Measurements from ENCODE around the gene PEX14. TPM values are rescaled to one million over a fixed set of nuclear protein-coding genes. Genes with fewer than 3 reads are reported as not detected.

The PEX14 gene
- total RNA-seq, 1 experiment from 2014 or later = 27.3 TPM

GRCh38 chr1:10517677-10517982 lies 42.9 kb downstream of the PEX14 start:
- ATAC-seq (no peak), DNase-seq (ENCODE audit: low spot score) (no peak)
- Mint-ChIP-seq H3K27ac (no peak overlapping the region), H3K4me1 (peaks cover 79% of the 10 kb centered on the region), H3K4me3 (no peak overlapping the region), H3K9me3 (no peaks in the 10 kb centered on the region), H3K36me3 (peaks cover 3% of the 10 kb centered on the region; the same call in 1 of the 2 replicates), H3K27me3 (ENCODE audit: low read depth) (no peaks in the 10 kb centered on the region)
- no peak for TF ChIP-seq GTF2I (CRISPR knock-in tag; conservative IDR thresholded peaks at IDR 0.05)
- TF ChIP-seq, protein P1, sequence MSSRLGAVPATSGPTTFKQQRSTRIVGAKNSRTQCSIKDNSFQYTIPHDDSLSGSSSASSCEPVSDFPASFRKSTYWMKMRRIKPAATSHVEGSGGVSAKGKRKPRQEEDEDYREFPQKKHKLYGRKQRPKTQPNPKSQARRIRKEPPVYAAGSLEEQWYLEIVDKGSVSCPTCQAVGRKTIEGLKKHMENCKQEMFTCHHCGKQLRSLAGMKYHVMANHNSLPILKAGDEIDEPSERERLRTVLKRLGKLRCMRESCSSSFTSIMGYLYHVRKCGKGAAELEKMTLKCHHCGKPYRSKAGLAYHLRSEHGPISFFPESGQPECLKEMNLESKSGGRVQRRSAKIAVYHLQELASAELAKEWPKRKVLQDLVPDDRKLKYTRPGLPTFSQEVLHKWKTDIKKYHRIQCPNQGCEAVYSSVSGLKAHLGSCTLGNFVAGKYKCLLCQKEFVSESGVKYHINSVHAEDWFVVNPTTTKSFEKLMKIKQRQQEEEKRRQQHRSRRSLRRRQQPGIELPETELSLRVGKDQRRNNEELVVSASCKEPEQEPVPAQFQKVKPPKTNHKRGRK (CRISPR knock-in tag; IDR thresholded peaks at IDR 0.05; ENCODE audit: borderline replicate concordance) = no peak
- no peak for TF ChIP-seq ZNF263 (CRISPR knock-in tag; IDR thresholded peaks at IDR 0.05; ENCODE audit: low read depth)
- no peak for TF ChIP-seq NR2C2 (CRISPR knock-in tag; IDR thresholded peaks at IDR 0.05)
- TF ChIP-seq PRRX2 (CRISPR knock-in tag; IDR thresholded peaks at IDR 0.05) = no peak
- ChIA-PET CTCF (interaction anchor here (1.1 to 4.3 kb wide), 2 partner anchors 10 to 393 kb away, joined by 4 to 26 read pairs; no protein-coding TSS in a partner anchor), POLR2A (no interaction called here)

GRCh38 chr1:10519016-10519417 lies 44.3 kb downstream of the PEX14 start:
- DNase-seq (ENCODE audit: low spot score) = peak; percentile 23
- CTCF ChIA-PET = interaction anchor here (1.0 to 4.3 kb wide), 2 partner anchors 11 to 43 kb away, joined by 3 to 26 read pairs; no protein-coding TSS in a partner anchor
- Mint-ChIP-seq H3K27ac (peak overlapping the region; percentile 14; the same call in 1 of the 2 replicates), H3K36me3 (peaks cover 3% of the 10 kb centered on the region; the same call in 1 of the 2 replicates), H3K4me1 (peaks cover 79% of the 10 kb centered on the region), H3K9me3 (no peaks in the 10 kb centered on the region), H3K27me3 (ENCODE audit: low read depth) (no peaks in the 10 kb centered on the region), H3K4me3 (peak overlapping the region; percentile 40)
- POLR2A ChIA-PET = no interaction called here
- ATAC-seq = peak; percentile 82
- TF ChIP-seq ZNF281 (CRISPR knock-in tag; IDR thresholded peaks at IDR 0.05) (no peak), SOX15 (CRISPR knock-in tag; IDR thresholded peaks at IDR 0.05) (no peak), HMGA2 (CRISPR knock-in tag; IDR thresholded peaks at IDR 0.05) (no peak), NR3C1 (CRISPR knock-in tag; conservative IDR thresholded peaks at IDR 0.05; ENCODE audit: low read depth) (no peak), ZNF121 (CRISPR knock-in tag; IDR thresholded peaks at IDR 0.05) (no peak), ZBTB43 (CRISPR knock-in tag; IDR thresholded peaks at IDR 0.05) (no peak), GABPB1 (CRISPR knock-in tag; IDR thresholded peaks at IDR 0.05) (no peak), AR (CRISPR knock-in tag; IDR thresholded peaks at IDR 0.05) (no peak)
- TF ChIP-seq, protein P2, sequence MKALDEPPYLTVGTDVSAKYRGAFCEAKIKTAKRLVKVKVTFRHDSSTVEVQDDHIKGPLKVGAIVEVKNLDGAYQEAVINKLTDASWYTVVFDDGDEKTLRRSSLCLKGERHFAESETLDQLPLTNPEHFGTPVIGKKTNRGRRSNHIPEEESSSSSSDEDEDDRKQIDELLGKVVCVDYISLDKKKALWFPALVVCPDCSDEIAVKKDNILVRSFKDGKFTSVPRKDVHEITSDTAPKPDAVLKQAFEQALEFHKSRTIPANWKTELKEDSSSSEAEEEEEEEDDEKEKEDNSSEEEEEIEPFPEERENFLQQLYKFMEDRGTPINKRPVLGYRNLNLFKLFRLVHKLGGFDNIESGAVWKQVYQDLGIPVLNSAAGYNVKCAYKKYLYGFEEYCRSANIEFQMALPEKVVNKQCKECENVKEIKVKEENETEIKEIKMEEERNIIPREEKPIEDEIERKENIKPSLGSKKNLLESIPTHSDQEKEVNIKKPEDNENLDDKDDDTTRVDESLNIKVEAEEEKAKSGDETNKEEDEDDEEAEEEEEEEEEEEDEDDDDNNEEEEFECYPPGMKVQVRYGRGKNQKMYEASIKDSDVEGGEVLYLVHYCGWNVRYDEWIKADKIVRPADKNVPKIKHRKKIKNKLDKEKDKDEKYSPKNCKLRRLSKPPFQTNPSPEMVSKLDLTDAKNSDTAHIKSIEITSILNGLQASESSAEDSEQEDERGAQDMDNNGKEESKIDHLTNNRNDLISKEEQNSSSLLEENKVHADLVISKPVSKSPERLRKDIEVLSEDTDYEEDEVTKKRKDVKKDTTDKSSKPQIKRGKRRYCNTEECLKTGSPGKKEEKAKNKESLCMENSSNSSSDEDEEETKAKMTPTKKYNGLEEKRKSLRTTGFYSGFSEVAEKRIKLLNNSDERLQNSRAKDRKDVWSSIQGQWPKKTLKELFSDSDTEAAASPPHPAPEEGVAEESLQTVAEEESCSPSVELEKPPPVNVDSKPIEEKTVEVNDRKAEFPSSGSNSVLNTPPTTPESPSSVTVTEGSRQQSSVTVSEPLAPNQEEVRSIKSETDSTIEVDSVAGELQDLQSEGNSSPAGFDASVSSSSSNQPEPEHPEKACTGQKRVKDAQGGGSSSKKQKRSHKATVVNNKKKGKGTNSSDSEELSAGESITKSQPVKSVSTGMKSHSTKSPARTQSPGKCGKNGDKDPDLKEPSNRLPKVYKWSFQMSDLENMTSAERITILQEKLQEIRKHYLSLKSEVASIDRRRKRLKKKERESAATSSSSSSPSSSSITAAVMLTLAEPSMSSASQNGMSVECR (CRISPR knock-in tag; IDR thresholded peaks at IDR 0.05; ENCODE audit: borderline replicate concordance) = no peak
- TF ChIP-seq, protein P3, sequence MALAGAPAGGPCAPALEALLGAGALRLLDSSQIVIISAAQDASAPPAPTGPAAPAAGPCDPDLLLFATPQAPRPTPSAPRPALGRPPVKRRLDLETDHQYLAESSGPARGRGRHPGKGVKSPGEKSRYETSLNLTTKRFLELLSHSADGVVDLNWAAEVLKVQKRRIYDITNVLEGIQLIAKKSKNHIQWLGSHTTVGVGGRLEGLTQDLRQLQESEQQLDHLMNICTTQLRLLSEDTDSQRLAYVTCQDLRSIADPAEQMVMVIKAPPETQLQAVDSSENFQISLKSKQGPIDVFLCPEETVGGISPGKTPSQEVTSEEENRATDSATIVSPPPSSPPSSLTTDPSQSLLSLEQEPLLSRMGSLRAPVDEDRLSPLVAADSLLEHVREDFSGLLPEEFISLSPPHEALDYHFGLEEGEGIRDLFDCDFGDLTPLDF (CRISPR knock-in tag; IDR thresholded peaks at IDR 0.05) = no peak
- TF ChIP-seq, protein P4, sequence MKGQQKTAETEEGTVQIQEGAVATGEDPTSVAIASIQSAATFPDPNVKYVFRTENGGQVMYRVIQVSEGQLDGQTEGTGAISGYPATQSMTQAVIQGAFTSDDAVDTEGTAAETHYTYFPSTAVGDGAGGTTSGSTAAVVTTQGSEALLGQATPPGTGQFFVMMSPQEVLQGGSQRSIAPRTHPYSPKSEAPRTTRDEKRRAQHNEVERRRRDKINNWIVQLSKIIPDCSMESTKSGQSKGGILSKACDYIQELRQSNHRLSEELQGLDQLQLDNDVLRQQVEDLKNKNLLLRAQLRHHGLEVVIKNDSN (CRISPR knock-in tag; IDR thresholded peaks at IDR 0.05) = no peak
- TF ChIP-seq, protein P5, sequence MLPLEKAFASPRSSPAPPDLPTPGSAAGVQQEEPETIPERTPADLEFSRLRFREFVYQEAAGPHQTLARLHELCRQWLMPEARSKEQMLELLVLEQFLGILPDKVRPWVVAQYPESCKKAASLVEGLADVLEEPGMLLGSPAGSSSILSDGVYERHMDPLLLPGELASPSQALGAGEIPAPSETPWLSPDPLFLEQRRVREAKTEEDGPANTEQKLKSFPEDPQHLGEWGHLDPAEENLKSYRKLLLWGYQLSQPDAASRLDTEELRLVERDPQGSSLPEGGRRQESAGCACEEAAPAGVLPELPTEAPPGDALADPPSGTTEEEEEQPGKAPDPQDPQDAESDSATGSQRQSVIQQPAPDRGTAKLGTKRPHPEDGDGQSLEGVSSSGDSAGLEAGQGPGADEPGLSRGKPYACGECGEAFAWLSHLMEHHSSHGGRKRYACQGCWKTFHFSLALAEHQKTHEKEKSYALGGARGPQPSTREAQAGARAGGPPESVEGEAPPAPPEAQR (CRISPR knock-in tag; IDR thresholded peaks at IDR 0.05) = no peak

All from WTC11 (cell line).